ENCODE data around the gene PPP1R1C.

GRCh38 chr2:182023235-182023634 lies 37.6 kb downstream of the PPP1R1C start:
- TF ChIP-seq, protein P1, sequence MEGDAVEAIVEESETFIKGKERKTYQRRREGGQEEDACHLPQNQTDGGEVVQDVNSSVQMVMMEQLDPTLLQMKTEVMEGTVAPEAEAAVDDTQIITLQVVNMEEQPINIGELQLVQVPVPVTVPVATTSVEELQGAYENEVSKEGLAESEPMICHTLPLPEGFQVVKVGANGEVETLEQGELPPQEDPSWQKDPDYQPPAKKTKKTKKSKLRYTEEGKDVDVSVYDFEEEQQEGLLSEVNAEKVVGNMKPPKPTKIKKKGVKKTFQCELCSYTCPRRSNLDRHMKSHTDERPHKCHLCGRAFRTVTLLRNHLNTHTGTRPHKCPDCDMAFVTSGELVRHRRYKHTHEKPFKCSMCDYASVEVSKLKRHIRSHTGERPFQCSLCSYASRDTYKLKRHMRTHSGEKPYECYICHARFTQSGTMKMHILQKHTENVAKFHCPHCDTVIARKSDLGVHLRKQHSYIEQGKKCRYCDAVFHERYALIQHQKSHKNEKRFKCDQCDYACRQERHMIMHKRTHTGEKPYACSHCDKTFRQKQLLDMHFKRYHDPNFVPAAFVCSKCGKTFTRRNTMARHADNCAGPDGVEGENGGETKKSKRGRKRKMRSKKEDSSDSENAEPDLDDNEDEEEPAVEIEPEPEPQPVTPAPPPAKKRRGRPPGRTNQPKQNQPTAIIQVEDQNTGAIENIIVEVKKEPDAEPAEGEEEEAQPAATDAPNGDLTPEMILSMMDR (IDR thresholded peaks at IDR 0.05) = no peak
- TF ChIP-seq ZFX (IDR thresholded peaks at IDR 0.05; ENCODE audit: borderline replicate concordance) = no peak
